H1 (cell line): ENCODE data around the gene RGS7BP.

ENCODE experiments used
- BRCA1 ChIP-seq: IDR thresholded peaks from 2 replicates; pipeline ENCODE4 v1.6.1; 2012; ENCODE audit warnings: low read depth, low read length, improper control_type of control experiment
- CHD7 ChIP-seq: fragments of 300-600 bp; sonication (generic); IDR thresholded peaks from 2 replicates; pipeline ENCODE4 v1.7.1; 2012; ENCODE audit warnings: low read length, moderate library complexity, mild to moderate bottlenecking, inconsistent platforms; ENCODE audit not compliant: insufficient replicate concordance
- CREB1 ChIP-seq: IDR thresholded peaks from 2 replicates; pipeline ENCODE4 v1.6.1; 2012; ENCODE audit warnings: inconsistent platforms
- CTCF ChIP-seq, 3 experiments: IDR thresholded peaks; 1 replicate in 2 of 3; 2 replicates in 1 of 3; pipeline versions ENCODE4 v1.5.1 to v1.6.1; 2011; ENCODE audit warnings: low read length in 3 of 3, mild to moderate bottlenecking in 3 of 3, inconsistent platforms in 2 of 3, low read depth in 1 of 3, moderate library complexity in 1 of 3; ENCODE audit not compliant: insufficient read depth in 1 of 3; ENCODE audit errors: control extremely low read depth in 1 of 3
- EP300 ChIP-seq, 2 experiments: IDR thresholded peaks; 1 replicate in 1 of 2; 2 replicates in 1 of 2; pipeline ENCODE4 v1.6.1; 2011 to 2012; ENCODE audit warnings: low read depth in 2 of 2, low read length in 2 of 2, mild to moderate bottlenecking in 2 of 2, borderline replicate concordance in 1 of 2, inconsistent platforms in 1 of 2, moderate library complexity in 1 of 2
- POLR2A ChIP-seq, 2 experiments: IDR thresholded peaks; 1 replicate in 1 of 2; 2 replicates in 1 of 2; pipeline ENCODE4 v1.6.1; 2011; ENCODE audit warnings: low read depth in 2 of 2, low read length in 2 of 2, mild to moderate bottlenecking in 2 of 2; ENCODE audit errors: control extremely low read depth in 1 of 2
- POLR2AphosphoS5 ChIP-seq: IDR thresholded peaks from 2 replicates; pipeline ENCODE4 v1.6.1; 2011; ENCODE audit warnings: low read depth, low read length
- TAF7 ChIP-seq: optimal IDR thresholded peaks from 2 replicates; pipeline ENCODE3; 2011; ENCODE audit warnings: low read depth, mild to moderate bottlenecking, inconsistent platforms, low read length, moderate library complexity, borderline replicate concordance
- TEAD4 ChIP-seq: IDR thresholded peaks from 2 replicates; pipeline ENCODE4 v1.6.1; 2012; ENCODE audit warnings: low read depth, low read length, inconsistent platforms, mixed read lengths

- TF ChIP-seq EP300 (IDR thresholded peaks at IDR 0.05; ENCODE audit: borderline replicate concordance in 1 of 2, low read depth in 2 of 2, low read length in 2 of 2): no peak
- no peak for TF ChIP-seq POLR2AphosphoS5
- no peak for TF ChIP-seq TEAD4
- no peak for TF ChIP-seq BRCA1
- no peak for TF ChIP-seq CHD7
- TF ChIP-seq POLR2A (IDR thresholded peaks at IDR 0.05; ENCODE audit: control extremely low read depth in 1 of 2, low read depth in 2 of 2, low read length in 2 of 2): no peak
- TF ChIP-seq CTCF (IDR thresholded peaks at IDR 0.05; ENCODE audit: control extremely low read depth in 1 of 3, insufficient read depth in 1 of 3, low read depth in 1 of 3, low read length in 3 of 3): no peak
- TF ChIP-seq TAF7: no peak
- no peak for TF ChIP-seq CREB1
Observed at GRCh38 chr5:64534033-64534432, 28.2 kb downstream of the RGS7BP start.
